Measurements from ENCODE around the gene CTSZ. TPM values are rescaled to one million over a fixed set of nuclear protein-coding genes. Genes with fewer than 3 reads are reported as not detected.

Gene CTSZ
- total RNA-seq, 1 donor from 2014 or later: 61.4 TPM

- no peak for DNase-seq (ENCODE audit: low spot score, unreplicated experiment)
- TF ChIP-seq CTCF (IDR thresholded peaks at IDR 0.05; ENCODE audit: unreplicated experiment): no peak
- Mint-ChIP-seq H3K4me1 (ENCODE audit: low read depth) (peaks cover 3% of the 10 kb centered on the region), H3K27me3 (peaks cover 39% of the 10 kb centered on the region), H3K27ac (no peak overlapping the region), H3K9me3 (ENCODE audit: low read depth) (no peaks in the 10 kb centered on the region), H3K4me3 (ENCODE audit: low read depth) (no peak overlapping the region), H3K36me3 (ENCODE audit: insufficient read depth) (peaks cover under 1% of the 10 kb centered on the region)
These were observed 1.8 kb upstream of the CTSZ start for GRCh38 chr20:59008715-59009336.

- TF ChIP-seq CTCF (IDR thresholded peaks at IDR 0.05; ENCODE audit: unreplicated experiment): no peak
- Mint-ChIP-seq H3K36me3 (ENCODE audit: insufficient read depth) (peaks cover 2% of the 10 kb centered on the region), H3K4me1 (ENCODE audit: low read depth) (peaks cover 3% of the 10 kb centered on the region), H3K9me3 (ENCODE audit: low read depth) (no peaks in the 10 kb centered on the region), H3K4me3 (ENCODE audit: low read depth) (peak overlapping the region; percentile 66), H3K27me3 (peaks cover 31% of the 10 kb centered on the region), H3K27ac (no peak overlapping the region)
- no peak for DNase-seq (ENCODE audit: low spot score, unreplicated experiment)
These were observed 834 bp upstream of the CTSZ start for GRCh38 chr20:59007665-59008511.

- peaks cover 21% of the 10 kb centered on the region for H3K27me3 Mint-ChIP-seq
- peak overlapping the region; percentile 61 for H3K4me3 Mint-ChIP-seq (ENCODE audit: low read depth)
- DNase-seq (ENCODE audit: low spot score, unreplicated experiment): no peak
- H3K9me3 Mint-ChIP-seq (ENCODE audit: low read depth): no peaks in the 10 kb centered on the region
- H3K27ac Mint-ChIP-seq: no peak overlapping the region
- peaks cover 3% of the 10 kb centered on the region for H3K4me1 Mint-ChIP-seq (ENCODE audit: low read depth)
- peaks cover 5% of the 10 kb centered on the region for H3K36me3 Mint-ChIP-seq (ENCODE audit: insufficient read depth)
- TF ChIP-seq CTCF (IDR thresholded peaks at IDR 0.05; ENCODE audit: unreplicated experiment): no peak
These were observed 739 bp downstream of the CTSZ start for GRCh38 chr20:59006167-59006863.

- Mint-ChIP-seq H3K4me1 (ENCODE audit: low read depth) (peaks cover 3% of the 10 kb centered on the region), H3K4me3 (ENCODE audit: low read depth) (peak overlapping the region; percentile 61), H3K9me3 (ENCODE audit: low read depth) (no peaks in the 10 kb centered on the region), H3K27me3 (peaks cover 17% of the 10 kb centered on the region), H3K36me3 (ENCODE audit: insufficient read depth) (peaks cover 5% of the 10 kb centered on the region), H3K27ac (no peak overlapping the region)
- no peak for TF ChIP-seq CTCF (IDR thresholded peaks at IDR 0.05; ENCODE audit: unreplicated experiment)
- no peak for DNase-seq (ENCODE audit: low spot score, unreplicated experiment)
These were observed 1.4 kb downstream of the CTSZ start for GRCh38 chr20:59005523-59006166.
